Bronchial epithelial cell (primary cell): Measurements from ENCODE around the gene UNKL. TPM values are rescaled to one million over a fixed set of nuclear protein-coding genes. Genes with fewer than 3 reads are reported as not detected.

Experiments
- DNase-seq: peaks from one replicate; pipeline ENCODE4 v3.0.0-alpha.2; 2010; ENCODE audit warnings: low read depth
- FAIRE-seq: peaks from 2 replicates; lab custom pipeline; 2011; peaks lifted over from hg19 to GRCh38; lab: Jason Lieb, UNC
- H3K27me3 ChIP-seq: 2 replicates; pipeline ENCODE4 v1.5.1; 2011; ENCODE audit warnings: low read length; ENCODE audit not compliant: control insufficient read depth, insufficient read depth
- H3K36me3 ChIP-seq: 2 replicates; pipeline ENCODE4 v1.5.1; 2011; ENCODE audit warnings: low read length; ENCODE audit not compliant: control insufficient read depth, insufficient read depth
- H3K4me3 ChIP-seq: 2 replicates; pipeline ENCODE4 v1.5.1; 2011; ENCODE audit warnings: mild to moderate bottlenecking, low read depth, low read length, control low read depth
- CTCF ChIP-seq: IDR thresholded peaks from 2 replicates; pipeline ENCODE4 v1.5.1; 2011; ENCODE audit warnings: mild to moderate bottlenecking, moderate library complexity, low read length, control low read depth, inconsistent platforms; ENCODE audit not compliant: insufficient read depth, severe bottlenecking
- total RNA-seq: library from RNA; depleted of rRNA; stranded (reverse); fragments of >200 nt; gene quantifications from 2 replicates; pipeline ENCODE4 v1.2.1, GENCODE V29; 2014

UNKL gene
- total RNA-seq, 1 donor from 2014 or later = 2.4 TPM

DNA sequence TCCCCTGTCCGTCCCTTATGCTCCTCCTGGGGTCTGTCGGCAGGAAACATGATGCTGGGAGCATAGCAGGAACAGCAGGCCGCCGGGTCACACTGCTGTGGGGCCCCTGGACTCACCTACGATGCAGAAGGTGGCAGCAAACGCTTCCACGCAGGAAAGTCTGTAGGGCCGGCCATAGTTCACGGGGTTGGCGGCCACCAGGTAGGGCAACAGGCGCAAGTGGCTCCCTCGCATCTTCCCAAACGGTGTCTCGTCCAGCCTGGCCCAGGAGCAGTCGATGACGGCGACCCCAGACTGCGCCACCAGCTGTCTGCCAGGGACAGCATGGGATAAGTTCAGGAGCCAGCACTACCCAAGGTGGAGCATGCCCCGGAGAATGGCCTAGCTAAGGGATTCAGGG is 63.8 kb downstream of the UNKL start:
- H3K4me3 ChIP-seq = peak overlapping the region; percentile 93
- H3K27me3 ChIP-seq = no peaks in the 10 kb centered on the region
- peaks cover 10% of the 10 kb centered on the region for H3K36me3 ChIP-seq
- DNase-seq (no peak), FAIRE-seq (no peak)
- no peak for TF ChIP-seq CTCF

- Histone ChIP-seq H3K4me3 (no peak overlapping the region), H3K27me3 (no peaks in the 10 kb centered on the region), H3K36me3 (peaks cover 10% of the 10 kb centered on the region)
- FAIRE-seq (no peak), DNase-seq (no peak)
- TF ChIP-seq CTCF = no peak
These were observed 64.6 kb downstream of the UNKL start for GRCh38 chr16:1349951-1350350.

GRCh38 chr16:1349351-1349750 is 65.2 kb downstream of the UNKL start:
- no peak for FAIRE-seq
- no peak for TF ChIP-seq CTCF
- peaks cover 10% of the 10 kb centered on the region for H3K36me3 ChIP-seq
- H3K27me3 ChIP-seq = no peaks in the 10 kb centered on the region
- no peak for DNase-seq
- no peak overlapping the region for H3K4me3 ChIP-seq

- no peak for TF ChIP-seq CTCF
- H3K4me3 ChIP-seq = no peak overlapping the region
- DNase-seq (no peak), FAIRE-seq (no peak)
- peaks cover 10% of the 10 kb centered on the region for H3K36me3 ChIP-seq
- H3K27me3 ChIP-seq = no peaks in the 10 kb centered on the region
These were observed 65.6 kb downstream of the UNKL start for GRCh38 chr16:1348926-1349325.

DNA sequence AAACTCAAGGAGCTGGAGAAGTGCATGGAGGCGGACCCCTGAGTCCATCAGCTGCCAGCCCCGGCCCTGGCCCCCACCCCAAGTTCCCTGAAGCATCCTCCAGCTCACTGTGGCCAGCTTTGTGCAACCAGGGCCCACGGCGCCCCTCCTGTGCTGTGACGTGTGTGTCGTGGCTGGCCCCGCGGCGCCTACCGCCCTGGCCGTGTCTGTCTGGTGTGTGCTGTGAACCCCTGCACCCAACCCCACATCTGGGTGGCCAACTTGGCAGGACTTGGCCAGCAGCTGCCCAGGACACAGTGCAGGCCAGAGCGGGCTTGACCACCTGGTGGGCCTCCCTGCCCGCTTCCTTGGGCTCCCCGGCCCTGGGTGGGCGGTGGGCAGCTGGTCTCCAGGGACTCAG is 66.1 kb downstream of the UNKL start:
- no peaks in the 10 kb centered on the region for H3K27me3 ChIP-seq
- H3K4me3 ChIP-seq = no peak overlapping the region
- DNase-seq (no peak), FAIRE-seq (no peak)
- H3K36me3 ChIP-seq = peaks cover 10% of the 10 kb centered on the region
- no peak for TF ChIP-seq CTCF

- Histone ChIP-seq H3K4me3 (no peak overlapping the region), H3K36me3 (peaks cover 10% of the 10 kb centered on the region), H3K27me3 (no peaks in the 10 kb centered on the region)
- no peak for TF ChIP-seq CTCF
- FAIRE-seq = no peak
- DNase-seq = no peak
These were observed 66.5 kb downstream of the UNKL start for GRCh38 chr16:1347962-1348361.
